Nephron (organoid): Measurements from ENCODE around the gene JAKMIP1.

Source experiments
- H3K27ac Mint-ChIP-seq, 3 experiments: 2 replicates each; pipeline ENCODE4 v1.8.0; 2020; ENCODE audit warnings: mixed read lengths in 3 of 3, mild to moderate bottlenecking in 2 of 3, moderate library complexity in 1 of 3
- H3K27me3 Mint-ChIP-seq: 2 replicates; pipeline ENCODE4 v1.8.0; 2021; ENCODE audit warnings: low read depth, mild to moderate bottlenecking, moderate library complexity, mixed read lengths
- H3K36me3 Mint-ChIP-seq: 2 replicates; pipeline ENCODE4 v1.8.0; 2020; ENCODE audit warnings: low read depth, mixed read lengths
- H3K4me1 Mint-ChIP-seq: 2 replicates; pipeline ENCODE4 v1.8.0; 2020; ENCODE audit warnings: mixed read lengths
- H3K4me3 Mint-ChIP-seq, 3 experiments: 2 replicates each; pipeline ENCODE4 v1.8.0; 2020; ENCODE audit warnings: mild to moderate bottlenecking in 3 of 3, mixed read lengths in 3 of 3, moderate library complexity in 2 of 3
- H3K9me3 Mint-ChIP-seq: 2 replicates; pipeline ENCODE4 v1.8.0; 2020; ENCODE audit warnings: mixed read lengths
- CTCF ChIP-seq, 3 experiments: fragments of 200-600 bp; sonication (generic); IDR thresholded peaks; one replicate each; pipeline ENCODE4 v1.5.0; 2021; ENCODE audit warnings: antibody characterized with exemption in 3 of 3; ENCODE audit not compliant: unreplicated experiment in 3 of 3

The JAKMIP1 gene

GRCh38 chr4:6058531-6059374 lies 141.6 kb downstream of the JAKMIP1 start:
- no peak overlapping the region for H3K27ac Mint-ChIP-seq
- peaks cover 13% of the 10 kb centered on the region for H3K27me3 Mint-ChIP-seq
- no peaks in the 10 kb centered on the region for H3K36me3 Mint-ChIP-seq
- no peak overlapping the region for H3K4me3 Mint-ChIP-seq
- TF ChIP-seq CTCF (IDR thresholded peaks at IDR 0.05; ENCODE audit: unreplicated experiment in 3 of 3): no peak
- no peaks in the 10 kb centered on the region for H3K4me1 Mint-ChIP-seq
- peaks cover 18% of the 10 kb centered on the region for H3K9me3 Mint-ChIP-seq

GRCh38 chr4:6056976-6057766 lies 143.2 kb downstream of the JAKMIP1 start:
- no peak for TF ChIP-seq CTCF (IDR thresholded peaks at IDR 0.05; ENCODE audit: unreplicated experiment in 3 of 3)
- H3K9me3 Mint-ChIP-seq: peaks cover 18% of the 10 kb centered on the region
- no peaks in the 10 kb centered on the region for H3K36me3 Mint-ChIP-seq
- no peaks in the 10 kb centered on the region for H3K4me1 Mint-ChIP-seq
- peaks cover 5% of the 10 kb centered on the region for H3K27me3 Mint-ChIP-seq
- H3K4me3 Mint-ChIP-seq: no peak overlapping the region
- no peak overlapping the region for H3K27ac Mint-ChIP-seq

DNA sequence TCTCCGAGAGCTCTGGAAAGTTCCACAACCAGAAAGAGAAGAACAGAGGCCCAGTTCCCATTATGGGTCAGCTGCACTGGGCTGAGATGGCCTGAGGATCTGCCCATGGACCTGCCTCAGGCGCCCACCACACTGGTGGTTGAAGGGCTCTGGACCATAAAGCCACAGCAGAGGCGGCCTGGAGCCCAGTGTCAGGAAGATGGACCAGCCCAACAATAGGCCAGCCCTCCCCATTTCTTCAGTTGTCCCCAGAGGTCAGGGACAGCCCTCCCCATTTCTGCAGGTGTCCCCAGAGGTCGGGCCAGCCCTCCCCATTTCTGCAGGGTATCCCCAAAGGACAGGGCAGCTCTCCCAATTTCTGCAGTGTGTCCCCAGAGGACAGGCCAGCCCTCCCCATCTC lies 144.9 kb downstream of the JAKMIP1 start:
- Mint-ChIP-seq H3K27ac (no peak overlapping the region), H3K4me1 (peaks cover 3% of the 10 kb centered on the region), H3K36me3 (no peaks in the 10 kb centered on the region), H3K27me3 (peaks cover 16% of the 10 kb centered on the region), H3K9me3 (peaks cover 18% of the 10 kb centered on the region), H3K4me3 (no peak overlapping the region)
- no peak for TF ChIP-seq CTCF (IDR thresholded peaks at IDR 0.05; ENCODE audit: unreplicated experiment in 3 of 3)

- Mint-ChIP-seq H3K9me3 (peaks cover 14% of the 10 kb centered on the region), H3K36me3 (no peaks in the 10 kb centered on the region), H3K27ac (no peak overlapping the region)
These were observed 145.3 kb downstream of the JAKMIP1 start for GRCh38 chr4:6055030-6055429.

GRCh38 chr4:6054162-6054922 lies 146.0 kb downstream of the JAKMIP1 start:
- H3K4me3 Mint-ChIP-seq: no peak overlapping the region
- H3K9me3 Mint-ChIP-seq: peaks cover 13% of the 10 kb centered on the region
- no peak for TF ChIP-seq CTCF (IDR thresholded peaks at IDR 0.05; ENCODE audit: unreplicated experiment in 3 of 3)
- peaks cover 20% of the 10 kb centered on the region for H3K27me3 Mint-ChIP-seq
- H3K4me1 Mint-ChIP-seq: peaks cover 5% of the 10 kb centered on the region
- no peak overlapping the region for H3K27ac Mint-ChIP-seq
- no peaks in the 10 kb centered on the region for H3K36me3 Mint-ChIP-seq

More at GRCh38 chr4:6055030-6055429, 145.3 kb downstream of the JAKMIP1 start:
- Mint-ChIP-seq H3K27me3 (peaks cover 16% of the 10 kb centered on the region), H3K4me3 (no peak overlapping the region), H3K4me1 (peaks cover 5% of the 10 kb centered on the region)
- TF ChIP-seq CTCF (IDR thresholded peaks at IDR 0.05; ENCODE audit: unreplicated experiment in 3 of 3): no peak
